Pancreas (tissue), 10 donors: ENCODE measurements around the gene TGM1. TPM values are rescaled to one million over a fixed set of nuclear protein-coding genes. Genes with fewer than 3 reads are reported as not detected.

Experiments used
- ATAC-seq, 4 donors: fragments of 200-7000 bp; cut with Tn5 transposase; one replicate each; pipeline versions ENCODE4 v1.8.0 to v1.9.1; 2020; ENCODE audit warnings: mild to moderate bottlenecking in 4 of 4, moderate library complexity in 4 of 4
- DNase-seq, 6 donors: peaks; one replicate each; pipeline ENCODE4 v3.0.0-alpha.2; 2020
- FAIRE-seq: peaks from 2 replicates; lab custom pipeline; 2012; peaks lifted over from hg19 to GRCh38; lab: Jason Lieb, UNC
- H3K27ac ChIP-seq, 4 donors: fragments of 200-600 bp; sonication (generic); 1 replicate in 3 of 4; 2 replicates in 1 of 4; pipeline versions ENCODE4 v1.5.0 to v1.8.0; 2020
- H3K27me3 ChIP-seq, 4 donors: fragments of 200-600 bp; one replicate each; pipeline ENCODE4 v1.8.0; 2021
- H3K36me3 ChIP-seq, 3 donors: fragments of 200-600 bp; sonication (generic) in 1 of 3; one replicate each; pipeline versions ENCODE4 v1.5.0 to v1.8.0; 2020 to 2021
- H3K4me1 ChIP-seq, 3 donors: fragments of 200-600 bp; one replicate each; pipeline ENCODE4 v1.8.0; 2021
- H3K4me3 ChIP-seq, 4 donors: fragments of 200-600 bp; sonication (generic) in 2 of 4; one replicate each; pipeline versions ENCODE4 v1.5.0 to v1.8.0; 2020 to 2021
- H3K9me3 ChIP-seq, 4 donors: fragments of 200-600 bp; one replicate each; pipeline ENCODE4 v1.8.0; 2021
- CTCF ChIP-seq, 4 donors: fragments of 200-600 bp; sonication (generic) in 3 of 4; IDR thresholded peaks; one replicate each; pipeline versions ENCODE4 v1.5.0 to v1.8.0; 2021; ENCODE audit warnings: antibody characterized with exemption in 4 of 4
- WGBS, 2 donors: extraction: QIAGEN DNeasy Blood & Tissue Kit; methylation state at CpG; one replicate each; pipeline ENCODE4 v1.1.7; 2013; 5-methylcytosine and 5-hydroxymethylcytosine counted together
- intact Hi-C, 3 donors: fragments of 100-400 bp; cut with DNase I; formaldehyde crosslinking; loops; one replicate each; pipeline versions ENCODE4 v1.11.1 to v1.14.2; 2022
- polyA plus RNA-seq, 2 donors: library from polyadenylated mRNA; stranded (reverse); fragments of 200-250 nt; gene quantifications; one replicate each; pipeline ENCODE4 v1.2.3, GENCODE V29; 2013
- total RNA-seq, 6 donors: library from RNA; stranded (reverse); fragmentation: NEBNext Ultra II Directional in 4 of 6; extraction: Animal tissue kit (Norgen Biotek cat#: 25700) in 4 of 6; gene quantifications; one replicate each; pipeline versions ENCODE4 v1.2.1 to v1.2.4, GENCODE V29; 2021 to 2023
- donor health status: healthy with polysubstance abuse.
- donor health status: DM: no; HTN: no; CAD: no; lungs with moderate emphysema.
- donor health status: DM: no; HTN: no; CAD: no.
- donor health status: control.
- donor health status: control.
- donor health status: Bipolar disorder and iron deficiency.
- donor health status: DM: yes; HTN: yes; CAD: no.
- donor health status: DM: no; HTN: no; CAD: no.
- donor health status: DM: no; HTN: no; CAD: no.
- donor health status: DM: yes; HTN: yes; CAD: no.

The TGM1 gene
- total and polyA plus RNA-seq, 8 donors: 1.2 to 5.4 (median 2.8) TPM

GRCh38 chr14:24271134-24271833, 8.3 kb upstream of the TGM1 start, which contains the start of gene RABGGTA:
Gene RABGGTA, minus strand, starts transcription at chr14:24271597. Its CDS starts 482 bp downstream, at chr14:24271115.
- Histone ChIP-seq H3K36me3 (peaks cover 0 to 16% (median 0%) of the 10 kb centered on the region in 3 donors), H3K27me3 (no peaks in the 10 kb centered on the region), H3K27ac (peak within 1 kb of the TSS; percentile 90 to 98 (median 96)), H3K4me3 (peak within 1 kb of the TSS; percentile 48 to 99 (median 90)), H3K4me1 (peaks cover 11 to 25% (median 18%) of the 10 kb centered on the region in 3 donors), H3K9me3 (no peaks in the 10 kb centered on the region)
- DNase-seq (peak; percentile 89 to 96 (median 92)), FAIRE-seq (no peak), ATAC-seq (peak; percentile 90 to 96 (median 91))
- intact Hi-C loops: no loop called here
- peak; percentile 49 to 73 (median 60) for TF ChIP-seq CTCF (IDR thresholded peaks at IDR 0.05)
- 0 to 1% methylated on average over 42 to 61 of the region's 61 CpGs for WGBS, 2 donors

- Histone ChIP-seq H3K27me3 (no peaks in the 10 kb centered on the region), H3K36me3 (peaks cover 0 to 18% (median 0%) of the 10 kb centered on the region in 3 donors), H3K4me1 (peaks cover 11 to 25% (median 18%) of the 10 kb centered on the region in 3 donors), H3K27ac (peak overlapping the region; percentile 90 to 98 (median 96)), H3K9me3 (no peaks in the 10 kb centered on the region), H3K4me3 (peak overlapping the region; percentile 48 to 99 (median 90))
- DNase-seq (no peak), FAIRE-seq (no peak), ATAC-seq (peak in 3 of 4 donors; percentile 1 to 4 (median 3))
- intact Hi-C loops: no loop called here
- TF ChIP-seq CTCF (IDR thresholded peaks at IDR 0.05): no peak
- WGBS, 2 donors: 12% methylated on average over 13 of the region's 13 CpGs
These were observed 7.7 kb upstream of the TGM1 start for GRCh38 chr14:24270537-24271133.

- Histone ChIP-seq H3K4me3 (no peak overlapping the region), H3K9me3 (no peaks in the 10 kb centered on the region), H3K27ac (no peak overlapping the region), H3K36me3 (peaks cover 0 to 18% (median 0%) of the 10 kb centered on the region in 3 donors), H3K27me3 (no peaks in the 10 kb centered on the region), H3K4me1 (peaks cover 11 to 22% (median 18%) of the 10 kb centered on the region in 3 donors)
- DNase-seq: peak in 2 of 6 donors; percentile 34 to 69
- TF ChIP-seq CTCF (IDR thresholded peaks at IDR 0.05): no peak
- 92 to 96% methylated on average over 14 of the region's 14 CpGs for WGBS, 2 donors
- FAIRE-seq: no peak
- intact Hi-C loops: no loop called here
- no peak for ATAC-seq
These were observed 7.0 kb upstream of the TGM1 start for GRCh38 chr14:24269910-24270536.

GRCh38 chr14:24269368-24269767, 6.4 kb upstream of the TGM1 start:
- peak in 2 of 6 donors; percentile 9 to 33 for DNase-seq
- no peak overlapping the region for H3K4me3 ChIP-seq
- H3K27me3 ChIP-seq: no peaks in the 10 kb centered on the region
- no peak for ATAC-seq
- peaks cover 11 to 22% (median 18%) of the 10 kb centered on the region in 3 donors for H3K4me1 ChIP-seq
- H3K36me3 ChIP-seq: peaks cover 0 to 18% (median 0%) of the 10 kb centered on the region in 3 donors
- H3K9me3 ChIP-seq: no peaks in the 10 kb centered on the region
- no peak overlapping the region for H3K27ac ChIP-seq
- no peak for TF ChIP-seq CTCF (IDR thresholded peaks at IDR 0.05)
- no peak for FAIRE-seq
- intact Hi-C loops: no loop called here
- WGBS, 2 donors: 94 to 96% methylated on average over 8 of the region's 8 CpGs
